ENCODE data around the gene ARHGAP25. TPM values are rescaled to one million over a fixed set of nuclear protein-coding genes. Genes with fewer than 3 reads are reported as not detected.

ARHGAP25 gene
- total RNA-seq = 10 to 100 TPM in 1 of 4 donors, 1 to 10 TPM in 3; 3.1 to 11.4 (median 6.6) TPM

GRCh38 chr2:68734688-68735525 is at the start of gene ARHGAP25:
Gene ARHGAP25 (plus strand): TSS chr2:68734811. CDS start chr2:68735200, 389 bp downstream.
- DNase-seq = no peak

GRCh38 chr2:68686178-68686577 is 48.4 kb upstream of the ARHGAP25 start:
- intact Hi-C loops (cut with DNase I; ENCODE audit: low total_unique reads) = no loop called here
- Histone ChIP-seq H3K4me1 (no peaks in the 10 kb centered on the region), H3K4me3 (no peak overlapping the region), H3K9me3 (no peaks in the 10 kb centered on the region), H3K36me3 (no peaks in the 10 kb centered on the region), H3K27ac (no peak overlapping the region), H3K27me3 (no peaks in the 10 kb centered on the region)
- no peak for DNase-seq
- TF ChIP-seq POLR2A (IDR thresholded peaks at IDR 0.05) (no peak), CTCF (IDR thresholded peaks at IDR 0.05) (no peak)

More at GRCh38 chr2:68734688-68735525, at the start of gene ARHGAP25:
- H3K9me3 ChIP-seq = no peaks in the 10 kb centered on the region
- TF ChIP-seq POLR2A (IDR thresholded peaks at IDR 0.05) (no peak), CTCF (IDR thresholded peaks at IDR 0.05) (no peak)
- H3K27me3 ChIP-seq = no peaks in the 10 kb centered on the region
- no peaks in the 10 kb centered on the region for H3K4me1 ChIP-seq
- H3K27ac ChIP-seq = peak within 1 kb of the TSS in 1 of 2 donors; percentile 14
- no peak within 1 kb of the TSS for H3K4me3 ChIP-seq
- H3K36me3 ChIP-seq = no peaks in the 10 kb centered on the region
- intact Hi-C loops (cut with DNase I; ENCODE audit: low total_unique reads) = no loop called here

GRCh38 chr2:68687018-68687417 is 47.6 kb upstream of the ARHGAP25 start:
- no peaks in the 10 kb centered on the region for H3K27me3 ChIP-seq
- H3K9me3 ChIP-seq = no peaks in the 10 kb centered on the region
- no peaks in the 10 kb centered on the region for H3K4me1 ChIP-seq
- no peaks in the 10 kb centered on the region for H3K36me3 ChIP-seq
- H3K4me3 ChIP-seq = no peak overlapping the region
- intact Hi-C loops (cut with DNase I; ENCODE audit: low total_unique reads) = no loop called here
- no peak overlapping the region for H3K27ac ChIP-seq
- no peak for TF ChIP-seq CTCF (IDR thresholded peaks at IDR 0.05)
- TF ChIP-seq POLR2A (IDR thresholded peaks at IDR 0.05) = no peak
- DNase-seq = no peak

- Histone ChIP-seq H3K9me3 (no peaks in the 10 kb centered on the region), H3K4me1 (no peaks in the 10 kb centered on the region), H3K4me3 (no peak overlapping the region), H3K27me3 (no peaks in the 10 kb centered on the region), H3K36me3 (no peaks in the 10 kb centered on the region), H3K27ac (no peak overlapping the region)
- intact Hi-C loops (cut with DNase I; ENCODE audit: low total_unique reads) = no loop called here
- no peak for DNase-seq
- TF ChIP-seq CTCF (IDR thresholded peaks at IDR 0.05) (no peak), POLR2A (IDR thresholded peaks at IDR 0.05) (no peak)
These were observed 44.8 kb upstream of the ARHGAP25 start for GRCh38 chr2:68689553-68690537.
